NCI-H774 (cell line): ENCODE results near the gene DCLK1.

Experiments used
- DNase-seq: peaks from one replicate; lab custom pipeline; 2025; lab: John Stamatoyannopoulos, UW

The DCLK1 gene

DNA sequence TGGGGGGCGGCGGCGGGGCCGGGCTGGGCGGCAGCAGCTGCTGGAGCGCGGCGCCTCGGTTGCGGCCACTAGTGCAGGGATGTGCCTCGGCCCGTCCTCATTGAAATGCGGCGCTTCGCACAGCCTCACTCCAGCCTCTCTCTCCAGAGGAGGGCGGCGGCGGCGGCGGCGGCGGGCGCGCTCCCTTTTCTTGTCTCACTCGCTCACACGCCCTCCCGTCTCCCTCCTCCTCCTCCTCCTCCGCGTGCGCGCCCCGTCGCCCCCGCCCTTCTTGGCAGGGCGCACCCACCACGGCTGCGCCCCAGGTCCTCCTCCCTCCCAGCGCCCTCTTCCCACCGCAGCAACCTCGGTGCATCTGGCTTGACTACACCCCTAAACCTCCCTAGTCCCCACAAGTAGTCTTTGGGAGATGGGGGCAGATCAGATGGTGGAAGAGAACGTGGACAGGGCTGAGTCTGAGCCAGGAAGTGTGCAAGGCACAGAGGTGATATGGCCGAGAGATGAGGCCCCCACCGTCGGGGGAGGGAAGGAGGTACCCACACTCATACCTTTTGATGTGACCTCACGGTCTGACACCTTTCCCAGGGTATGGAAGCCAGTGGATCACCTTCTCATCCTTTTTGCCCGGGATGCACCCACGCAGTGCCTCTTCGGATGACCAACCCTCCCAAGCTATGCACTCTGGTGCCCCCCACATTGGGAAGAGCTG, at the start of gene DCLK1:
DCLK1 (minus strand) TSS at position 161 of the 709 bp plus-strand sequence.
- peak; percentile 13 for DNase-seq

DNA sequence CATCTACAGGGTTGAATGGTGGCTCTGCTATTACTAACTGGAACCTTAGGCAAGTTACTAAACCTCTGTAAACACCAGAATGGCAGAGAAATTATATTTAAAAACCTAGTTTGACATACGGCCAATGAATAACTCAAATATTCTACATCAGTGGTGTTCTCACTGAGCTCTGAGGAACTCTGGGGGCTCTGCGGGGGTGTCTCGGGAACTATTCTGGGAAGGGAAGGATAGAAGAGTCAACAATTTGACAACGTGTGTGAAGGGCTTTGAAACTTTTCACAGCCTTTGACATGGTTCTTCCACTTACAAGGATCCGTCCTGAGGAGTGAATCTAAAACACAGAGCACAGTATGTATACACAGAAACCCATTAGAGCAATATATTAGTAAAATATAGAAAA, 44.4 kb upstream of the DCLK1 start:
- no peak for DNase-seq

DNA sequence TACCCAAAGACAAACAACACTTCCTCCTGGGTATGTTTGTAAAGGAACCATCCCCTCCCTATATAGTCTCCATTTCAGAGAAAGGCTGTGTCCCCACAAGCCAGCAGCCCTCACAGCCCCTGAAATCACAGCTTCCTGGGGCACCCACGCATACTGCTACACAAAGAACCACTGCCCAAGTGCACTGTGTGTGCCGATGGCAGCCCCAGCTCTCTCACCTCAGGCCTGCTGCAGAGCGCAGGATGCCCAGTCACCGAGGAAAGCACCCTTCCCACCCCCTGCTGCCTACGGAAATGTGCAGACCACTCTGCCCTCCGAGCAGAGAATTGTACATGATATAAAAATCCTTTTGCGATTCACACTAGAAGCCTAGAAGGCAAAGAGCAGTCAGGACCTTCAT, 43.7 kb upstream of the DCLK1 start:
- no peak for DNase-seq

DNA sequence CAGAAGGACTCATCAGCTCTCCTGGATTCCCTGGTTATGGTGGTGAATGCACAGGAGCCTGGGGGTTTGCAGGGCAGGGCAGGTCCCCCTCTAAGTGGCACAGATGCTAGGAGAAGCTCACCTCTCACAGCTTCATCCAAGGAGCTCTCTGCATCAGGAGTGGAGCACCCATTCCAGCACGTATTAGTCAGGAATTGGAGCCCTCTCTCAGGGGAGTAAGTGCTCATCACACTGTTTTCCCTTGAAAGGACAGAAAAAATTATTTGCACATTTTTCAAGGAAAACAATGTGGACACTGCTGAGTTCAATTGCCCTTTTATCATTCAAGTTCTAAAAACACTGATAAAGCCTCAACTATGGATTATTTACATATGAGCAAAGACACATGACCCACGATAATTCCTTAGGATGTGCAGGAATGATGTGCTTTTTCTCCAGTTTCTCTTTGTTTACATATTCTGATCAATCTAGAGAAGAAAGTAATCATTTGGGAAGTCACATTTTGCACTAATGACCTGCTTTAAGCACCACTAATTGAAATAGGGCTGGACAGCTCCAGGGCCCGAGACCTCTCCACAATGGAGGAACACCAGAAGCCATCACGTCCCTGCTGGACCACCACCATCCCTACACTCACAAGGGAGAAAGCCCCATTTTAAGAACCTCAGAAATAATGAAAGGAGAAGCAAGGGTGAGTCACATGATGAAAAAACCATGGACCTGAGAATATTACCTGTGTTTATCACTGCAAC, 42.6 kb upstream of the DCLK1 start:
- DNase-seq = no peak

DNA sequence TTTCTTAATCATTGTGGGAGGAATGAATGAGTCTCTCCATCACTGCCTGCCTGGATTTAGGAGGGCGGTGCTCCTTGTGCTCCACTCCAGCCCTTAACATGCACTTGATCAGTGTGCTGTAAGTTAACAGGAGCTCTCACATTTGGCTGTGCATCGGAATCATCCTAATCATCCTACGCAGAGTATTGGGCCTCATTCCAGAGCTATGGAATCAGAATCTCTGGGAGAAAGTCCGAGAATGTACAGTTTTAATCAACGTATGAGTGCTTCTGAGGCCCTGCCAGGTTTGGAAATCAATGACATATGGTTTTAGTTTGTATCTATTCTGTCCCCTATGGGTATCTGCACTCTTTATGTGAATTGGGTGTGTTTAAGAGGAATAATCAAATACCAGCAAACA, 34.9 kb upstream of the DCLK1 start:
- DNase-seq = no peak

DNA sequence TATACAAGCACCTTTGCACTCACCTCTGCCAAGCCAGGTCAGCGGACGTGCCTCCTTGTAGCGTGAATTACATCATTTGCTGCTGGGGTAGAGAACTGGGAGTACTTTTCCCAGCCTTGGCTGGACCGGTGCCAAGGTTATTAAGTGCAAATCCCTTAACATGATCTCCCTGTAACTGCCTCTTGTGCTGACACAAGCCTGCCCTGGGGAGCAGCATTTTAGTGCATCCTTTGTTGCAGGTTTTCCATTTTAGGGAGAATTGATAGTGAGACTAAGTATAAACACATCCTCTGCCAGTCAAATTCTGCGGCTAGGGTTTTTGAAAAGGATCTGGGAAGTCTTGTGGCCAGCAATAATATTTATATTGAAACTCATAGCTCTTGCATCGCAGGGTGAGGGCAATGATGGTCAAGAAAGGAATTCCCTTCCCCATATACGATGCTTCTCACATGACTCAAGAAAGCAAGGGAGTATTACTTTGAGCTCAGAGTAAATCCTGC, 32.7 kb upstream of the DCLK1 start:
- DNase-seq = peak; percentile 33

DNA sequence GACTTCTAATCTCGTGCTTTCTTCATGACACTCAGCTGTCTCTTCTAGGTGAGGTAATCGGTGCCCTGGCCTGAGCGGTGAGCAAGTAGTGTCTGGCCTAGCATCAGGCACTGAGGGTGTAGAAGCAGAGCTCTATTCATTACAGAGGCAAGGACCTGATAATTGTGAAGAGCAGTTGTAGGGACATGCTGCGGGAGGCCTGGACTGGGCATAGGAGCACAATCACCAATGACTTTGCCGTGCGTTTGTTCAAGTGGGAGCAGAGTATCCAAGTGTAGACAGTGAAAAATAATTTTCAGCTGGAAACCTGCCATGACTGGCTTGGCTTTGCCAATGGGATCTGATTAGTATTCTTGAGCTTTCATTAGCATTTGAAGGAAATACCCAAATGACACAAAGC, 32.1 kb upstream of the DCLK1 start:
- DNase-seq = no peak

DNA sequence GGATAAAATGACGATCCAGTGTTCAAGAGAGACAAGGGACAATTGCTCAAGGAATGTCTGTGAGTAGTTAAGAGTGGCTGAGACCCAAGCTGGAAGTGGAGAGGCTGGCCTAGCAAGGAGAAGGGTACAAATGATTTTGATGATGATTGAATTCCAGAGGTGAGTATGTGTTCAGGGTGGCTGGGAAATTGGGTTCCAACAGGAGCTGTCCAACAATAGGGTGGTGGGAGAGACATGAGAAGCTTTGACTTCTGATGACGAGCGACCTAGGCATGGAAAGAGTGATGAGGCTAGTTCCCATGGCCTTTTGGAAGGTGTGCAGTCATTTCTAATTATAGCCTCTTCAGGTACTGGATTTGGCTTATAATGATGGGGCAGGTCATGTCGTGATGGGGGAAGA, 29.1 kb upstream of the DCLK1 start:
- DNase-seq = no peak

DNA sequence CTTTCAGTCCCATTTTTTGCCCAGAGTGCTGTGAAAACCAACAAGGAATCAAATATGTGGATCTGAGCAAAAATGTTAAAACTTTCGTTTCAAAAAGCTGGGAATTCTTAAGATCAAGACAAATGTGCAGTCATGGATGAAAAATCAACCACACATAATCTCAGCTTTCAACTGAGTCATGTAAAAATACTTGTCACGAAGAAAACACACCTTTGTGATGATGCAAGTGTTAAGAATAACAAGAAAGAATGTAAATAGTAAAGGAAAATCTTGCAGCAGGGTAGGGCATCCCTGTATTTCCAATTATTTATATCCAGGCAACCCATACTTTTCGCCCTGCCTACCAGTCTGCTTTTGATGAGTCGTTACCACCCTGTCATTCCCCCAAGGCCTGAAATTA, 27.4 kb upstream of the DCLK1 start:
- no peak for DNase-seq

DNA sequence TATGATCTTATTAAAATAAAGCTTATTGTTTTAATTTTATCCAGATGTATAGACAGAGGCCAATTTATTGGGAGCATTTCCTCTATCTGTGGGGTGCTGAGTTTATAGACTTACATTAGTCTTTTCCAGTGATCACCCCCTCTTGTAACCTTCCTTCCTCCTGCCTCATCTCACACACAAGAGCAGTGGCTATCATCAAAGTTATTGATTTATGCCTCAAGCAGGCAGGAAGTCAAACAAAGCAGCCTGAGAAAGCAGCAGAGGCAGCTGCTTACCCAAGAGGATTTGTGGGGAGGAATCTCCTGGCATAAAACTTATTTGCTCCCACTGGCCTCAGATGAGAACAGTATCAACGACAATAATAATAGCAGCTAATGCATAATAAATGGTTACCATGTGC, 26.3 kb upstream of the DCLK1 start:
- DNase-seq = no peak

DNA sequence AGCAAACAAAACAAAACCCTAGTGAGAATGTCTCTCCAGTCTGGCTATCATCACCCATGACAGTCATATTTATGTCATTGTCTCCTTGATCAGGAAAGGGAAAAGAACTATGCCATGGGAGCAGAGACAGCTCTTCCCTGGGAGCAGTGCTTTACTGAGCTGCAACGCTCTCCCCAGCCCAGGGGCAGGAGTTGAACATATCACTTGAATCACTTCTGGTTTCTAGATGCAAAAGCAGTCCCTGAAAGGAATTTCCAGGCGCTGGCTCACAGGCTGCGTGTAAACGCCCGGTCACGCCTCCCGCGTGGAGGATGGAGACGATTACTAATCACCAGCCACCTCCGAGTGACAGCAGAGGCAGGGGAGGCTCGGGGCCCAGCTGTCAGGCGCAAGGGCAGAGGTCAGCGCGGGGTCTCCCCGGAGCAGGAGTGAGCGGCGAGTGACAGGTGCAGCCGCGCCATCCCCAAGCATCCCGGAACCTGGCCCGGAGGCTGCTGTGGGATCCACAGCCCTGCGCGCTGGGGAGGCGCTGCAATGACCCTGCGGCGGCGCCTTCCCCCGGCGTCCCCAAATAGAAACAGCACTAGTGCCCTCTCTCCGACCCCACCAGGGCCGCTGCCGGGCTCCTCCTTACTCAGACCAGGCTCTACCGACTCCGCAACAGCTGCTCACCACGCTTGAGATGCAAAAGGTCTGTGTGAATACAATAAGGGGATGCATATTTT, 23.5 kb upstream of the DCLK1 start:
- no peak for DNase-seq

DNA sequence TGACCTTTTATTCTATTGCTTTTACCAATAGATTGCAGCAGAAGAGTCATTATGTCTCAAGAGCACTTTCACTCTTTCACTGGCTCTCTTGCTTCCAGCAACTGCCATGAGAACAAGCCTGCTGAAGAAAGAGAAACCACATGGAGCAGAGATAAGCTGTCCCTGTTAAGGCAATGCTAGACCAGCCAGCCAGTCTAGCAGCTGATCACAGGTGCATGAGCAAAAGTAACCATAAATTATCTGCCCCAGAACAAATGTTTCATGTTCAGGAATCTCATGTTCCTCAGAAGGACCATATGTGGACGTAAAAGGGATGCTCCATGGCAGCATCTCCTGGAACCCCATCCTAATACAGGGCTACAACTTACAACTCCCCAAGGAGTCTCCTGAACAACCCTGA, 20.4 kb upstream of the DCLK1 start:
- DNase-seq = no peak

DNA sequence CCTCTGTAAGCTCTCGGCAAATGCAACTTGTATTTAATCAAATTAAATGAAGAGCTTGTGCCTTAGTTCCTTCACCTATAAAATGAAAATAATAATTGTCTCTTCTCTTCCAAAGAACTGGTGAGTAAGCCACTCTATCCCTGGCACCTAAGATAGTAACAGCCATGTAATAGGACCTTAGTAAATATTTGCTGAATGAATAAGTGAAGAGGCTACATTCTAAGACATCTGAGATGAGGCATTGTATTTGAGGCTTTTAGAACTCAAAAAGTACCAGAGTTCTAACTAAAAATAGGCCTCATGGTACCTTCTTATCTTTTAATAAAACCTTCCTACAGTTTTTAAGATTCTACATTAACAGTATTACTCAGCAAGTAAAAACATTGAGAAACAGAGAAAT, 17.3 kb upstream of the DCLK1 start:
- no peak for DNase-seq

DNA sequence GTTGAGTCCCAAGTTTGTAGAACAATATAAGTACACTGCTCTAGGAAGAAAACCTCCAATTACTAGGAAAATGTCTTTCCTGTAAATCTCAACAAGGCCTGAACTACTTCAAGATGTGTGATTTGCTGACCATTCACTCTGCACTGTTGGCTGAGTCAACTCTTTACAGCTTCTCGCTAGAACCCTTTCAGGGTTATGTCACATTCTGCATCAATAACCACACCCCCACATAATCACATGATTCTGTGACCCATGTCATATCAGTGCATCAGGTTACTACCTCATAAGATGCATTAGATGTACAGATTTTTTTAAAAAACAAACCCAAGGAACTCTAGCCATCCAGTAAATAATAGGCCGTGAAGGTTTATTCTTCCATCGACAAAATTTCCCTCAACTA, 16.1 kb upstream of the DCLK1 start:
- DNase-seq = no peak

DNA sequence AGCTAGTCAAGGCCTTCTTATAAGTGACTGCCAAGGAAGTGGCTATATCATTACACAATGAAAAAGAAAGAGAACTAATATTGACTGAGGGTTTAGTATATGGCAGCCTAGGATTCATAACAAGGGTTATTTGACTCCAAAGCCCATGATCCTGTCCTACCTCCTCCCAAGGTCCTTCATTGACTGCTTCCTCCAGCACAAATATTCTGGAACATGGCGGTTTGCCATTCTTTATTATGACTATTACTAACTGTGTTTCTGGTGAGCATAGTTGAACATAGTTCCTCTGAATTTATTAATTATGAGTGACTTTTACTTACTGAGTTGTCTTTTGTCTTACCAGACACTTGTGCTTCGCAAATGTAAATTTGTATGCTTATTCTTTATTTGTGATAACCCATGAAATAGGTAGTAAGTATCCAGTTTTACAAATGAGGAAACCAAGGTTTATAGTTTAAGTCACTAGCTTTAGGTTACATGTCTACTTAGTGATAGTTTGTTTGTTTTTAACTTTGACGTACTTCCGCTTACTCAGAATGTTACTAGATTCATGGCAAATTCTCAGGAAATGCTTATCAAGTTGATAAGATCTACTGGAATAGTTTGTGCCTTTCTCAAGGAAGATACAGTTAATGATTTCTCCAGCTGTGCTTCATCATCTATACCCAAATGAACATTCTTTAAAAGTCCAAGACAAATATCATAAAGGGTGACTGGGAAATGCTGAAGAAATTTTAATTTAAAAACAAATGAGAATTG, 15.5 kb upstream of the DCLK1 start:
- DNase-seq = no peak

DNA sequence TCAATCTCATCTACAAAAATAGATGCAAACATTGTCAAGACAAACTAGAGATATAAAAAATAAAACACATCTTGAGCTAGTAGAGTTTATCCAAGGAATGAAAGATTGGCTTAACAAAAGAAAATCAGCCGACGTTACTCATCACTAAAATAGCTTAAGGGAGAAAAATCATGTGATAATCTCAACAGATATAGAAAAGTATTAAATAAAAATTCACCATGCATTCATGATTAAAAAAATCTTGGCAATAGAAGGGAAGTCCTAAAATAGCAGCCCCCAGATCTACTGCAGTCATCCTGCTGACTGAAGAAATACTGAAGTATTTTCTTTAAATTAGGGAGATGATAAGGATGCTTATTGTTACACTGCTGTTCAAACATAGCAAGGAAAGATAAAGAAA, 12.6 kb upstream of the DCLK1 start:
- DNase-seq = no peak

DNA sequence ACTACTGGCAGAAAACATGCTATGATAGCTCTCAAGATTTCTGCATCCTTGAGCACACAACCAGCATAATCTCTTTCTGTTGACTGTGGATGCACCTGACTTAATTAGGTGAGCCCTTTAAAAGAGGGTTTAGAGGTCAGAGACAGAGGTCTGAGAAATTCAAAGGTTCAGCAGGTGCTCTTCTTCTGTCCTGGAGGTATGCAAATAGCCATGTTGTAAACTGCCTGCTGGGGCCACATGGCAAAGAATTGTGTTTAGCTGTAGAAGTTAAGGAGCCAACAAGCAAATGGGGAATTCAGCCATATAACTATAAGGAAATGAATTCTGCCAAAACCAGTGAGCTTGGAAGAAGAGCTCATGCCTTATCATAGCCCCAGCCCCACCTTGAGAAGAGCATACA, 11.6 kb upstream of the DCLK1 start:
- no peak for DNase-seq

DNA sequence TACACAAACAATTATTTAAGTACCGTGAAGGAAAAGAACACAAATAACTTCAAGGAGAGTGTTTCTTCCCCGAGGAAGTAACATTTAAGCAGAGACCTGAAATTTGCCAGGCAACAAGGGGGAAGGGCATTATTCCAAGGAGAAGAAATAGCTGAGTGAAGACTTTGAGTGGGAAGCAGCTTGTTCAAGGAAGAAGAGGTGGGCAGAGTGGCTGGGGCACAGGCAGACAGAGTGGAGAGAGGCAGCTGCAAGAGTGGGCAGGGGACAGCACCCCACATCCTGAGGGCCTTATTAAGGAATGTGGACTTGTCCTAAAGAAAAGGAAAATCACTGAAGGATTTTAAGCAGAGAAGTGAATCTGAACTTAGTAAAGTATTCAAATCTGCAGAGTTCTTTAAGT, 4.7 kb upstream of the DCLK1 start:
- no peak for DNase-seq

DNA sequence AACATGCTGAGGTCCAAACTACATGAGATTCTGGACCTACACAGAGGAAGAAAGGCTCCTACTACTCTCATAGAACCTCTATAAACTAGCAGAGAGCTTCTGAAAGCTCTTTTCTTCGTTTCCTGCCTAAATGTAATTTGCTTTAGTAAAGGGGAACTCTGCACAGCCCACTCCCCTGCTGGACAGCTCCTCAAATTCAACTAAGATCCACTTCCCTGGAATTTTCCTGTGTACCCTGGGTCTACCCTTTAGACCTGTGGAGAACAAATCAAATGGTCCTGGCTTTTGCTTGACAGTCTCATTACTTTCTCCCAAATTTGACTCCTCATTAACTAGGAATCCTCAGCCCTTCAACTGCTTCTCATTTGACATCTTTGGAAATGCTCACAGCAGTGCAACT, 3.5 kb upstream of the DCLK1 start:
- no peak for DNase-seq

DNA sequence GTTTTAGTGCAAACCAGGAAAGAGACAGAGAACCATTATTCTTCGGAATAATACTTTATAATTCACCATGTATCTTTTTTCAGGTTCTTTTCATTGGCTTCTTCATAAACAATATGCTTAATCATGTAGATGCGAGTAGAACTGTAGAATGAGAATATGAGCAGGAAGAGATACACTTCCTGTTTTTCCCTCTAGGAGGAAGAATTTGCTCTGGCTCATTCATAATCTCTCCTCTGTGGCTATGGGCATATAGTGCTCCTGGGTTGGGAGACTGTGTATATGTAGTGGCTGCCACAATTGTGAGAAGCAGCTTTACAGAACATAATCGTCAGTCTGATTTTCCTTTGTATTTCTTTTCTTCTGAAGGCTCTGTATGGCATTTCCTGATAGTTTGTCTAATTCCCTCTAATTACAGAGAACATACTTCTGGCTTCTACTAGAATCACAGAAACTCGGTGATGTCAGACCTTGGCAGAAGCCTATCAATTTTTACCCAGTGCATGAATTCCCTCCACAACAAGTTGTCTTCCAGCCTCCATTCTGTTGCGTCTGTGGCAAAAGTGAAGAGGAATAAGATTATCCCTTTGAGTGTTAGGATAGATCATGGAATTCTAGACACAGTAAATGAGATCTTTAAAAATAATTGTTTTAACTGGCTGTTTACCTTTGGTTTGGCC, 2.9 kb upstream of the DCLK1 start:
- no peak for DNase-seq

DNA sequence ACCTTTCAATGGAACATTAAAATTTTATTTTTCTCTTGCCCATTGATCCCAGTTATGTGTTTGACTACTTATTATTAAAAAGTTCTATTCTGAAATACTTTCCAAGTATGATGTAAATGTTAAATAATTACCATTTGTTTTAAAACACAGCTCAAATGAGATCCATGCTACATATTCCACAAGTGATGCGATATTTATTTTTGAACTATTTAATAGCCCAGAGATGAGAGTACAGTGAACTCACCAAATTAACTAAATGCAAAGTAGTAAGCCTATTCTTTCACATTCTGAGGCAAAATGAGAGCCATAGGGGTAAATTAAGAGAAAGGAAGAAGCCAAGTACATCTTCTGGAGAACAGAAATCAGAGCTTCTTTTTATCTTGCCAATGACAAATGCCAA, 1.2 kb upstream of the DCLK1 start:
- DNase-seq = no peak

DNA sequence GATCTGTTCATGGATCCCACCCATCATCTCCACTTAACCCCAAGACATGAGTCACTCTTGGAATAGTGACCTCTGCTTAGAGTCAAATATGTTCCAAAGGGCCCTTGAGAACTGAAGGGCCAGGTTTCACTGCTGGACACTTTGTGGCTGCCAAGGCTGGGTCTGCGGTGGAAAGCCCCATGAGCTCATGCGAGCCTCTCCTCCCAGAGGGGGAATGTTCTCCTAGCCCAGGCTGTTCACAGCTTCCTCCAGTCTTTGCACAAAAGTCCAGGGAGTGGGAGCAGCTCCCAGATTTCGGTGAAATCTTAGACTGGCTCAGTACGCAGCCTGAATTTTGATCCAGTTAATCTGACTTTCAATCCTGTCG, 732 bp upstream of the DCLK1 start:
- no peak for DNase-seq
